ENCODE data around the gene SMYD3. TPM values are rescaled to one million over a fixed set of nuclear protein-coding genes. Genes with fewer than 3 reads are reported as not detected.
"Not testable (repeated sequence)": the region's sequence is repeated elsewhere in the genome, so short reads cannot be mapped to it uniquely, and the experiment has no call there.

The SMYD3 gene
- total RNA-seq, 1 donor = 171 TPM

GRCh38 chr1:246078126-246078887 is 428.8 kb downstream of the SMYD3 start:
- no peak overlapping the region for H3K4me2 ChIP-seq (ENCODE audit: insufficient read depth, low read length)
- no peaks in the 10 kb centered on the region for H3K36me3 ChIP-seq (ENCODE audit: insufficient read depth, low read length)
- no peak overlapping the region for H3K4me3 ChIP-seq (ENCODE audit: insufficient read depth, low read length)
- no peaks in the 10 kb centered on the region for H3K9me3 ChIP-seq (ENCODE audit: low read depth, low read length)
- H3K27ac ChIP-seq (ENCODE audit: low read depth, low read length) = no peak overlapping the region
- H2AFZ ChIP-seq (ENCODE audit: low read length) = no peak overlapping the region
- H4K20me1 ChIP-seq (ENCODE audit: insufficient read depth, low read length) = no peaks in the 10 kb centered on the region
- H3K27me3 ChIP-seq (ENCODE audit: insufficient read depth, low read length) = no peaks in the 10 kb centered on the region
- no peak for DNase-seq (ENCODE audit: insufficient read length, low spot score, missing footprints)
- H3K79me2 ChIP-seq (ENCODE audit: insufficient read depth, low read length) = no peaks in the 10 kb centered on the region
- no peaks in the 10 kb centered on the region for H3K4me1 ChIP-seq (ENCODE audit: insufficient read depth, low read length)
- TF ChIP-seq, protein P1, sequence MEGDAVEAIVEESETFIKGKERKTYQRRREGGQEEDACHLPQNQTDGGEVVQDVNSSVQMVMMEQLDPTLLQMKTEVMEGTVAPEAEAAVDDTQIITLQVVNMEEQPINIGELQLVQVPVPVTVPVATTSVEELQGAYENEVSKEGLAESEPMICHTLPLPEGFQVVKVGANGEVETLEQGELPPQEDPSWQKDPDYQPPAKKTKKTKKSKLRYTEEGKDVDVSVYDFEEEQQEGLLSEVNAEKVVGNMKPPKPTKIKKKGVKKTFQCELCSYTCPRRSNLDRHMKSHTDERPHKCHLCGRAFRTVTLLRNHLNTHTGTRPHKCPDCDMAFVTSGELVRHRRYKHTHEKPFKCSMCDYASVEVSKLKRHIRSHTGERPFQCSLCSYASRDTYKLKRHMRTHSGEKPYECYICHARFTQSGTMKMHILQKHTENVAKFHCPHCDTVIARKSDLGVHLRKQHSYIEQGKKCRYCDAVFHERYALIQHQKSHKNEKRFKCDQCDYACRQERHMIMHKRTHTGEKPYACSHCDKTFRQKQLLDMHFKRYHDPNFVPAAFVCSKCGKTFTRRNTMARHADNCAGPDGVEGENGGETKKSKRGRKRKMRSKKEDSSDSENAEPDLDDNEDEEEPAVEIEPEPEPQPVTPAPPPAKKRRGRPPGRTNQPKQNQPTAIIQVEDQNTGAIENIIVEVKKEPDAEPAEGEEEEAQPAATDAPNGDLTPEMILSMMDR (IDR thresholded peaks at IDR 0.05; ENCODE audit: extremely low read depth, low read depth, low read length) = no peak

DNA sequence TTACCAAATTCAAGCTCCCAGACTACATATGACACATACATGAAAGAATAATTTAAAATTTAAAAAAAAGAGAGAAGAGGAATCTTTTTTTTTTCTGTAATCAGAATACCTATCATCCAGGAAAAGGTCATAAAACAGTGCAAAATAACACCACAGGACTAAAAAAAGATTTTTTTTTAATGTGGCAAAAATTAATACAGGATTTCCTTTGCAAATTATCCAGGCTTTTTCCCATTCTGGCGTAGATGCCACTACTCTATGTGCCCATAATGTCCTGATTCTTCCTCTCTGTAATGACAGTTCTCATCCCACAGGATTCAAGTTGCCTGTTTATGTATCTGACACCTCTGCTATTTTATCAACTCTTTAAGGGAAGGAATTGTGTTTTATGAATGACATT is 429.6 kb downstream of the SMYD3 start:
- TF ChIP-seq, protein P1 (IDR thresholded peaks at IDR 0.05; ENCODE audit: extremely low read depth, low read depth, low read length) = no peak
- H3K4me3 ChIP-seq (ENCODE audit: insufficient read depth, low read length) = no peak overlapping the region
- H3K36me3 ChIP-seq (ENCODE audit: insufficient read depth, low read length) = no peaks in the 10 kb centered on the region
- H3K4me2 ChIP-seq (ENCODE audit: insufficient read depth, low read length) = no peak overlapping the region
- H4K20me1 ChIP-seq (ENCODE audit: insufficient read depth, low read length) = no peaks in the 10 kb centered on the region
- H3K27me3 ChIP-seq (ENCODE audit: insufficient read depth, low read length) = no peaks in the 10 kb centered on the region
- H3K27ac ChIP-seq (ENCODE audit: low read depth, low read length) = no peak overlapping the region
- H3K4me1 ChIP-seq (ENCODE audit: insufficient read depth, low read length) = no peaks in the 10 kb centered on the region
- no peaks in the 10 kb centered on the region for H3K9me3 ChIP-seq (ENCODE audit: low read depth, low read length)
- H3K79me2 ChIP-seq (ENCODE audit: insufficient read depth, low read length) = no peaks in the 10 kb centered on the region
- no peak overlapping the region for H2AFZ ChIP-seq (ENCODE audit: low read length)
- DNase-seq (ENCODE audit: insufficient read length, low spot score, missing footprints) = no peak

DNA sequence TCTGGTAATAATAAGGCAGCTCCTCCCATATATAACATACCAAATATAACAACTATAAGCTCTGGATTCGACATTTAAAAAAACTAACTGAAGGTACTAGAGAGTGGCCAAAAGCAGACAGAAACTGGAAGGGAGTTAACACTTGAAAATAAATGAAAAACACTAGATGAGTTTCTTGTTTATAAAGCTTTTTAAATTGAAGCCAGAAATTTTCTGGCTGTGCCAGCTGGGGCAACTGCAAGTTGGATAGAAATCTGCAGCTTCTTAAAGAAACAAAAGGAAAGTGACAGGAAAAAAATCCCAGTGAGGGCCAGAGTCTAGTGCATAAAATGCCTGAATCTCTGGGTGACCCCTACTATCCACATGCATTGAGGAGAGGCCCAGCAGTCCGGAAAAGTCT is 432.7 kb downstream of the SMYD3 start:
- Histone ChIP-seq H3K4me1 (ENCODE audit: insufficient read depth, low read length) (no peaks in the 10 kb centered on the region), H2AFZ (ENCODE audit: low read length) (no peak overlapping the region), H3K4me3 (ENCODE audit: insufficient read depth, low read length) (no peak overlapping the region), H3K27me3 (ENCODE audit: insufficient read depth, low read length) (no peaks in the 10 kb centered on the region), H3K79me2 (ENCODE audit: insufficient read depth, low read length) (no peaks in the 10 kb centered on the region), H4K20me1 (ENCODE audit: insufficient read depth, low read length) (no peaks in the 10 kb centered on the region), H3K9me3 (ENCODE audit: low read depth, low read length) (no peaks in the 10 kb centered on the region), H3K36me3 (ENCODE audit: insufficient read depth, low read length) (no peaks in the 10 kb centered on the region), H3K4me2 (ENCODE audit: insufficient read depth, low read length) (no peak overlapping the region), H3K27ac (ENCODE audit: low read depth, low read length) (no peak overlapping the region)
- DNase-seq (ENCODE audit: insufficient read length, low spot score, missing footprints) = no peak
- TF ChIP-seq, protein P1 (IDR thresholded peaks at IDR 0.05; ENCODE audit: extremely low read depth, low read depth, low read length) = no peak

- H3K4me2 ChIP-seq (ENCODE audit: insufficient read depth, low read length) = no peak overlapping the region
- no peaks in the 10 kb centered on the region for H3K79me2 ChIP-seq (ENCODE audit: insufficient read depth, low read length)
- H2AFZ ChIP-seq (ENCODE audit: low read length) = no peak overlapping the region
- H3K27me3 ChIP-seq (ENCODE audit: insufficient read depth, low read length) = no peaks in the 10 kb centered on the region
- H3K27ac ChIP-seq (ENCODE audit: low read depth, low read length) = no peak overlapping the region
- no peak for DNase-seq (ENCODE audit: insufficient read length, low spot score, missing footprints)
- TF ChIP-seq, protein P1 (IDR thresholded peaks at IDR 0.05; ENCODE audit: extremely low read depth, low read depth, low read length) = no peak
- H3K9me3 ChIP-seq (ENCODE audit: low read depth, low read length) = no peaks in the 10 kb centered on the region
- no peaks in the 10 kb centered on the region for H4K20me1 ChIP-seq (ENCODE audit: insufficient read depth, low read length)
- peaks cover 8% of the 10 kb centered on the region for H3K4me1 ChIP-seq (ENCODE audit: insufficient read depth, low read length)
- no peaks in the 10 kb centered on the region for H3K36me3 ChIP-seq (ENCODE audit: insufficient read depth, low read length)
- H3K4me3 ChIP-seq (ENCODE audit: insufficient read depth, low read length) = no peak overlapping the region
Measured at GRCh38 chr1:246072456-246072955, 434.6 kb downstream of the SMYD3 start.

GRCh38 chr1:246071981-246072380 is 435.1 kb downstream of the SMYD3 start:
- H3K4me2 ChIP-seq (ENCODE audit: insufficient read depth, low read length); H3K79me2 ChIP-seq (ENCODE audit: insufficient read depth, low read length); H3K4me1 ChIP-seq (ENCODE audit: insufficient read depth, low read length); H3K27ac ChIP-seq (ENCODE audit: low read depth, low read length); DNase-seq (ENCODE audit: insufficient read length, low spot score, missing footprints); H3K9me3 ChIP-seq (ENCODE audit: low read depth, low read length); H3K36me3 ChIP-seq (ENCODE audit: insufficient read depth, low read length); H4K20me1 ChIP-seq (ENCODE audit: insufficient read depth, low read length); H3K27me3 ChIP-seq (ENCODE audit: insufficient read depth, low read length); H3K4me3 ChIP-seq (ENCODE audit: insufficient read depth, low read length); H2AFZ ChIP-seq (ENCODE audit: low read length): not testable (repeated sequence)

GRCh38 chr1:246071561-246071960 is 435.5 kb downstream of the SMYD3 start:
- not testable (repeated sequence) for H2AFZ ChIP-seq (ENCODE audit: low read length); H3K4me3 ChIP-seq (ENCODE audit: insufficient read depth, low read length); H3K27me3 ChIP-seq (ENCODE audit: insufficient read depth, low read length); H3K9me3 ChIP-seq (ENCODE audit: low read depth, low read length); H3K4me2 ChIP-seq (ENCODE audit: insufficient read depth, low read length); H3K79me2 ChIP-seq (ENCODE audit: insufficient read depth, low read length); H3K4me1 ChIP-seq (ENCODE audit: insufficient read depth, low read length); H3K36me3 ChIP-seq (ENCODE audit: insufficient read depth, low read length); H4K20me1 ChIP-seq (ENCODE audit: insufficient read depth, low read length); H3K27ac ChIP-seq (ENCODE audit: low read depth, low read length); DNase-seq (ENCODE audit: insufficient read length, low spot score, missing footprints)
